Tibial nerve (tissue), 3 donors: ENCODE measurements around the gene ANKRD11.

Experiments
- POLR2A ChIP-seq, 2 donors: fragments of 450-650 bp; IDR thresholded peaks; one replicate each; pipeline ENCODE4 v1.6.1; 2017; ENCODE audit warnings: antibody characterized with exemption in 2 of 2, mild to moderate bottlenecking in 2 of 2, moderate library complexity in 2 of 2
- TF ChIP-seq, protein P1 (sequence below), 5 experiments: fragments of 200-600 bp in 3 of 5; fragments of 450-650 bp in 2 of 5; sonication (generic) in 3 of 5; IDR thresholded peaks; one replicate each; pipeline ENCODE4 v1.5.1; 2016 to 2019; ENCODE audit warnings: antibody characterized with exemption in 5 of 5, mild to moderate bottlenecking in 3 of 5, moderate library complexity in 2 of 5

DNA sequence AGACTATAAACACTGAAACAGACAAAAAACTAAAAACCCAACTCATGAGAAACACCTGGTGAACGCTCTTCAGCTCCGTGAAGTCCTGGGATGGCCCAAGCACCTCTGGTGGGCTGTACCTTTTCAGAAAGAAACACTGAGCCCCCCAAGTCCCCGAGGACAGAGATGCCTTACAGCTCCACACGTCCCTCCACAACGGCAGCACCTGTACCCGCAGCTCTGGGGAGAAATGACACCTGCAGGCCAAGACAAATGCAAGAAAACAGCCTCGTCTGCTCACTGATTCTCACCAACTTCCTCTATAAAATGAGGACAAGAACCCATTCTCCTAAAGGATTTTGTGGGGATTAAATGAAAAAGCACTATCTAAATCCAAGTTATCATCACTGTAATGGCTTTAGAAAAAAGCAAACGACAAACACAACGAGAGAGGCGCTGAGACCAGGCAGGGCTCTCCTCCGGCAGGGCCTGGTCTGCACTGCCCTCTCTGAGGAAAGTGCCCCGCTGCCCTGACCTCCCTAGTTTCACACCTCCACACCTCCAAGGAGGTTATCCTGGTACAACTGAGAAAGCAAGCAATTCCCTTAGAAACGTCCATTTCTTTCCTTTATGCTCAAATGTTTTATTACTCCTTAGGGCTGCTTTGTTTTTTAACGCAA lies 158.0 kb downstream of the ANKRD11 start:
- TF ChIP-seq, protein P1, sequence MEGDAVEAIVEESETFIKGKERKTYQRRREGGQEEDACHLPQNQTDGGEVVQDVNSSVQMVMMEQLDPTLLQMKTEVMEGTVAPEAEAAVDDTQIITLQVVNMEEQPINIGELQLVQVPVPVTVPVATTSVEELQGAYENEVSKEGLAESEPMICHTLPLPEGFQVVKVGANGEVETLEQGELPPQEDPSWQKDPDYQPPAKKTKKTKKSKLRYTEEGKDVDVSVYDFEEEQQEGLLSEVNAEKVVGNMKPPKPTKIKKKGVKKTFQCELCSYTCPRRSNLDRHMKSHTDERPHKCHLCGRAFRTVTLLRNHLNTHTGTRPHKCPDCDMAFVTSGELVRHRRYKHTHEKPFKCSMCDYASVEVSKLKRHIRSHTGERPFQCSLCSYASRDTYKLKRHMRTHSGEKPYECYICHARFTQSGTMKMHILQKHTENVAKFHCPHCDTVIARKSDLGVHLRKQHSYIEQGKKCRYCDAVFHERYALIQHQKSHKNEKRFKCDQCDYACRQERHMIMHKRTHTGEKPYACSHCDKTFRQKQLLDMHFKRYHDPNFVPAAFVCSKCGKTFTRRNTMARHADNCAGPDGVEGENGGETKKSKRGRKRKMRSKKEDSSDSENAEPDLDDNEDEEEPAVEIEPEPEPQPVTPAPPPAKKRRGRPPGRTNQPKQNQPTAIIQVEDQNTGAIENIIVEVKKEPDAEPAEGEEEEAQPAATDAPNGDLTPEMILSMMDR (IDR thresholded peaks at IDR 0.05), result no peak
- no peak for TF ChIP-seq POLR2A (IDR thresholded peaks at IDR 0.05)
